Spleen (tissue), 7 donors: Measurements from ENCODE around the gene HCFC1R1.

Experiments used
- POLR2A ChIP-seq, 3 donors: fragments of 450-650 bp; IDR thresholded peaks; one replicate each; pipeline ENCODE4 v1.5.1; 2017; ENCODE audit warnings: antibody characterized with exemption in 3 of 3, mild to moderate bottlenecking in 1 of 3
- TF ChIP-seq, protein P1 (sequence below), 11 experiments: fragments of 200-600 bp in 7 of 11; fragments of 450-650 bp in 4 of 11; sonication (generic) in 4 of 11; IDR thresholded peaks in 8 of 11; conservative IDR thresholded peaks in 3 of 11; 1 replicate in 7 of 11; 2 replicates in 4 of 11; pipeline versions ENCODE4 v1.4.0 to v1.8.0; 2016 to 2021; ENCODE audit warnings: antibody characterized with exemption in 11 of 11, inconsistent platforms in 4 of 11, mild to moderate bottlenecking in 1 of 11
- donor health status: DM: no; HTN: no; CAD: no; lungs with moderate emphysema.
- donor health status: DM: no; HTN: no; CAD: no.
- donor health status: DM: no; HTN: no; CAD: no.

DNA sequence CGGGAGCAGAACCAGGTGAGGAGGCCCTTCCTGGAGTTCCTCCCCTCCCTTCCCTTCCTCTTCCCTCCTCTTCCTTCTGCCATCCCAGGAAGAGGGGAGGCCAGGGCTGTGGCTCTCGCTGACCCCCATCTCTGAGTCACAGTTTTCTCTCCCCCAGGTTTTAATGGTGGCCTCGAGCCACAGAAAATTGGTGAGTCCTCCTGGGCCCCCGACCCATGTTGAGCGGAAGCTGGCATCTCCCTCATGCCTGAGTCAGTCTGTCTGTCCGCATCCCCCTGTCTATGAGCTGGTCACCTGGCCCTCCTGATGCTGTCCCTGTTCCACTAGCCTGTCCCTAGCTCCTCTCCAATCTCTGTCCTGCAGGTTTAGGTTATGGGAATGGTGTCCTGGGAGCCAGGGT, 23.8 kb downstream of the HCFC1R1 start:
- TF ChIP-seq, protein P1, sequence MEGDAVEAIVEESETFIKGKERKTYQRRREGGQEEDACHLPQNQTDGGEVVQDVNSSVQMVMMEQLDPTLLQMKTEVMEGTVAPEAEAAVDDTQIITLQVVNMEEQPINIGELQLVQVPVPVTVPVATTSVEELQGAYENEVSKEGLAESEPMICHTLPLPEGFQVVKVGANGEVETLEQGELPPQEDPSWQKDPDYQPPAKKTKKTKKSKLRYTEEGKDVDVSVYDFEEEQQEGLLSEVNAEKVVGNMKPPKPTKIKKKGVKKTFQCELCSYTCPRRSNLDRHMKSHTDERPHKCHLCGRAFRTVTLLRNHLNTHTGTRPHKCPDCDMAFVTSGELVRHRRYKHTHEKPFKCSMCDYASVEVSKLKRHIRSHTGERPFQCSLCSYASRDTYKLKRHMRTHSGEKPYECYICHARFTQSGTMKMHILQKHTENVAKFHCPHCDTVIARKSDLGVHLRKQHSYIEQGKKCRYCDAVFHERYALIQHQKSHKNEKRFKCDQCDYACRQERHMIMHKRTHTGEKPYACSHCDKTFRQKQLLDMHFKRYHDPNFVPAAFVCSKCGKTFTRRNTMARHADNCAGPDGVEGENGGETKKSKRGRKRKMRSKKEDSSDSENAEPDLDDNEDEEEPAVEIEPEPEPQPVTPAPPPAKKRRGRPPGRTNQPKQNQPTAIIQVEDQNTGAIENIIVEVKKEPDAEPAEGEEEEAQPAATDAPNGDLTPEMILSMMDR (IDR thresholded peaks at IDR 0.05 in 8 of 11, conservative IDR thresholded peaks at IDR 0.05 in 3 of 11) = no peak
- no peak for TF ChIP-seq POLR2A (IDR thresholded peaks at IDR 0.05)
